Pancreas (tissue), 10 donors: Measurements from ENCODE around the gene BCL11A. TPM values are rescaled to one million over a fixed set of nuclear protein-coding genes. Genes with fewer than 3 reads are reported as not detected.

Experiments used
- ATAC-seq, 4 donors: fragments of 200-7000 bp; cut with Tn5 transposase; one replicate each; pipeline versions ENCODE4 v1.8.0 to v1.9.1; 2020; ENCODE audit warnings: mild to moderate bottlenecking in 4 of 4, moderate library complexity in 4 of 4
- DNase-seq, 6 donors: peaks; one replicate each; pipeline ENCODE4 v3.0.0-alpha.2; 2020
- FAIRE-seq: peaks from 2 replicates; lab custom pipeline; 2012; peaks lifted over from hg19 to GRCh38; lab: Jason Lieb, UNC
- H3K27ac ChIP-seq, 4 donors: fragments of 200-600 bp; sonication (generic); 1 replicate in 3 of 4; 2 replicates in 1 of 4; pipeline versions ENCODE4 v1.5.0 to v1.8.0; 2020
- H3K27me3 ChIP-seq, 4 donors: fragments of 200-600 bp; one replicate each; pipeline ENCODE4 v1.8.0; 2021
- H3K36me3 ChIP-seq, 3 donors: fragments of 200-600 bp; sonication (generic) in 1 of 3; one replicate each; pipeline versions ENCODE4 v1.5.0 to v1.8.0; 2020 to 2021
- H3K4me1 ChIP-seq, 3 donors: fragments of 200-600 bp; one replicate each; pipeline ENCODE4 v1.8.0; 2021
- H3K4me3 ChIP-seq, 4 donors: fragments of 200-600 bp; sonication (generic) in 2 of 4; one replicate each; pipeline versions ENCODE4 v1.5.0 to v1.8.0; 2020 to 2021
- H3K9me3 ChIP-seq, 4 donors: fragments of 200-600 bp; one replicate each; pipeline ENCODE4 v1.8.0; 2021
- CTCF ChIP-seq, 4 donors: fragments of 200-600 bp; sonication (generic) in 3 of 4; IDR thresholded peaks; one replicate each; pipeline versions ENCODE4 v1.5.0 to v1.8.0; 2021; ENCODE audit warnings: antibody characterized with exemption in 4 of 4
- WGBS, 2 donors: extraction: QIAGEN DNeasy Blood & Tissue Kit; methylation state at CpG; one replicate each; pipeline ENCODE4 v1.1.7; 2013; 5-methylcytosine and 5-hydroxymethylcytosine counted together
- intact Hi-C, 3 donors: fragments of 100-400 bp; cut with DNase I; formaldehyde crosslinking; loops; one replicate each; pipeline versions ENCODE4 v1.11.1 to v1.14.2; 2022
- polyA plus RNA-seq, 2 donors: library from polyadenylated mRNA; stranded (reverse); fragments of 200-250 nt; gene quantifications; one replicate each; pipeline ENCODE4 v1.2.3, GENCODE V29; 2013
- total RNA-seq, 6 donors: library from RNA; stranded (reverse); fragmentation: NEBNext Ultra II Directional in 4 of 6; extraction: Animal tissue kit (Norgen Biotek cat#: 25700) in 4 of 6; gene quantifications; one replicate each; pipeline versions ENCODE4 v1.2.1 to v1.2.4, GENCODE V29; 2021 to 2023
- donor health status: healthy with polysubstance abuse.
- donor health status: DM: no; HTN: no; CAD: no; lungs with moderate emphysema.
- donor health status: DM: no; HTN: no; CAD: no.
- donor health status: control.
- donor health status: control.
- donor health status: Bipolar disorder and iron deficiency.
- donor health status: DM: yes; HTN: yes; CAD: no.
- donor health status: DM: no; HTN: no; CAD: no.
- donor health status: DM: no; HTN: no; CAD: no.
- donor health status: DM: yes; HTN: yes; CAD: no.

The BCL11A gene
- total and polyA plus RNA-seq, 8 donors: 4.4 to 16.1 (median 11.7) TPM

GRCh38 chr2:60583604-60584003 is 30.1 kb upstream of the BCL11A start:
- Histone ChIP-seq H3K4me3 (no peak overlapping the region), H3K4me1 (no peaks in the 10 kb centered on the region), H3K27me3 (no peaks in the 10 kb centered on the region), H3K9me3 (no peaks in the 10 kb centered on the region), H3K36me3 (no peaks in the 10 kb centered on the region), H3K27ac (no peak overlapping the region)
- TF ChIP-seq CTCF (IDR thresholded peaks at IDR 0.05): no peak
- ATAC-seq: no peak
- WGBS, 2 donors: 48 to 60% methylated on average over 5 of the region's 5 CpGs
- no peak for DNase-seq
- intact Hi-C loops: no loop called here
- no peak for FAIRE-seq

GRCh38 chr2:60581433-60582282 is 28.2 kb upstream of the BCL11A start:
- WGBS, 2 donors: 4% methylated on average over 45 to 59 of the region's 59 CpGs
- peak overlapping the region in 2 of 4 donors; percentile 30 to 50 for H3K4me3 ChIP-seq
- no peaks in the 10 kb centered on the region for H3K27me3 ChIP-seq

GRCh38 chr2:60577682-60578283 is 24.3 kb upstream of the BCL11A start:
- DNase-seq (no peak), ATAC-seq (no peak), FAIRE-seq (no peak)

More at GRCh38 chr2:60581433-60582282, 28.2 kb upstream of the BCL11A start:
- Histone ChIP-seq H3K4me1 (no peaks in the 10 kb centered on the region), H3K36me3 (no peaks in the 10 kb centered on the region), H3K27ac (no peak overlapping the region), H3K9me3 (no peaks in the 10 kb centered on the region)
- intact Hi-C loops: no loop called here
- ATAC-seq: peak; percentile 94 to 99 (median 98)
- TF ChIP-seq CTCF (IDR thresholded peaks at IDR 0.05): peak; percentile 94 to 97 (median 94)
- peak; percentile 51 to 93 (median 78) for DNase-seq
- no peak for FAIRE-seq

GRCh38 chr2:60573251-60573650 is 19.8 kb upstream of the BCL11A start:
- Histone ChIP-seq H3K27ac (no peak overlapping the region), H3K4me1 (no peaks in the 10 kb centered on the region), H3K27me3 (peaks cover 4 to 22% (median 12%) of the 10 kb centered on the region in 4 donors), H3K9me3 (no peaks in the 10 kb centered on the region), H3K4me3 (no peak overlapping the region), H3K36me3 (no peaks in the 10 kb centered on the region)
- ATAC-seq (no peak), FAIRE-seq (no peak), DNase-seq (no peak)
- intact Hi-C loops: no loop called here
- WGBS, 2 donors: 93 to 99% methylated on average over 3 of the region's 3 CpGs
- no peak for TF ChIP-seq CTCF (IDR thresholded peaks at IDR 0.05)

More at GRCh38 chr2:60577682-60578283, 24.3 kb upstream of the BCL11A start:
- intact Hi-C loops: no loop called here
- Histone ChIP-seq H3K4me1 (no peaks in the 10 kb centered on the region), H3K36me3 (no peaks in the 10 kb centered on the region), H3K9me3 (no peaks in the 10 kb centered on the region), H3K4me3 (no peak overlapping the region), H3K27me3 (no peaks in the 10 kb centered on the region), H3K27ac (no peak overlapping the region)
- 87 to 91% methylated on average over 6 of the region's 6 CpGs for WGBS, 2 donors
- TF ChIP-seq CTCF (IDR thresholded peaks at IDR 0.05): no peak
